ENCODE results near the gene DDX25. TPM values are rescaled to one million over a fixed set of nuclear protein-coding genes. Genes with fewer than 3 reads are reported as not detected.

The DDX25 gene
- total and polyA plus RNA-seq, 2 of the 4 experiments (the other 2 are of a cell fraction) = under 0.01 TPM; not detected in 1

- H4K20me1 ChIP-seq (ENCODE audit: insufficient read depth, low read length) = no peaks in the 10 kb centered on the region
- CTCF ChIA-PET = no interaction called here
- no peak overlapping the region for H2AK5ac ChIP-seq (ENCODE audit: low read depth, low read length)
- DNase-seq = no peak
- H2BK20ac ChIP-seq (ENCODE audit: low read depth, low read length) = no peak overlapping the region
- ATAC-seq (ENCODE audit: low read depth) = no peak
- no peak overlapping the region for H2AFZ ChIP-seq (replicated peaks; ENCODE audit: low read length, poor library complexity)
- no peak overlapping the region for H3K4ac ChIP-seq (ENCODE audit: low read depth, low read length)
- no peak overlapping the region for H4K5ac ChIP-seq (ENCODE audit: low read depth, low read length)
- intact Hi-C loops (cut with micrococcal nuclease) (no loop called here), dilution Hi-C loops (cut with HindIII; ENCODE audit: low sequenced_read_pairs, unreplicated experiment) (no loop called here), in situ Hi-C loops (cut with MboI; ENCODE audit: low sequenced_read_pairs) (no loop called here)
- no peaks in the 10 kb centered on the region; the same call in 1 of the 2 replicates for H3K27me3 ChIP-seq (ENCODE audit: control insufficient read depth, insufficient read depth, low read length)
- H3K23ac ChIP-seq (ENCODE audit: low read depth, low read length) = no peak overlapping the region
- H3K9me3 ChIP-seq (ENCODE audit: control insufficient read depth, insufficient read depth, low read length) = no peaks in the 10 kb centered on the region
- H4K8ac ChIP-seq (ENCODE audit: low read depth in 2 of 2, low read length in 2 of 2) = no peak overlapping the region
- no peaks in the 10 kb centered on the region for H3K36me3 ChIP-seq (ENCODE audit: control insufficient read depth, insufficient read depth, low read length)
- BruUV-seq (replicated peaks) = no TSS peak
- H3K4me1 ChIP-seq (ENCODE audit: control insufficient read depth, insufficient read depth, low read length) = no peaks in the 10 kb centered on the region
- H3K9ac ChIP-seq (ENCODE audit: low read depth, low read length) = no peak overlapping the region
- H3K14ac ChIP-seq (replicated peaks; ENCODE audit: low read depth, low read length) = no peak overlapping the region
- no peak overlapping the region for H2BK15ac ChIP-seq (ENCODE audit: low read depth, low read length)
- no peak overlapping the region for H3K4me2 ChIP-seq (ENCODE audit: low read depth, low read length)
- no peak overlapping the region for H2AK9ac ChIP-seq (replicated peaks; ENCODE audit: low read depth, low read length, poor library complexity)
- H3K79me1 ChIP-seq (ENCODE audit: low read depth in 1 of 2, low read length in 2 of 2) = no peaks in the 10 kb centered on the region
- no peaks in the 10 kb centered on the region for H3K9me1 ChIP-seq (ENCODE audit: insufficient read depth, low read length)
- no peak overlapping the region for H3K27ac ChIP-seq (ENCODE audit: insufficient read depth, low read length)
- H3K56ac ChIP-seq (ENCODE audit: extremely low read depth, insufficient read depth, low read length) = no peak overlapping the region
- POLR2A ChIA-PET (ENCODE audit: unreplicated experiment) = no interaction called here
- H2BK120ac ChIP-seq (ENCODE audit: low read depth, low read length) = no peak overlapping the region
- H2BK5ac ChIP-seq (ENCODE audit: low read depth, low read length, poor library complexity, severe bottlenecking) = no peak overlapping the region
- H4K91ac ChIP-seq (ENCODE audit: insufficient read depth, low read depth, low read length) = no peak overlapping the region
- no peak overlapping the region for H3K18ac ChIP-seq (ENCODE audit: low read depth, low read length)
- H3K4me3 ChIP-seq (ENCODE audit: insufficient read depth, low read depth, low read length) = no peak overlapping the region
- WGBS, 2 experiments (ENCODE audit: extremely low coverage in 2 of 2, insufficient read length in 1 of 2) = no CpG with 5 or more reads among the region's 6 CpGs
- no peak for TF ChIP-seq RFX5 (IDR thresholded peaks at IDR 0.05; ENCODE audit: low read depth, low read length)
- no peak for TF ChIP-seq MAFK (IDR thresholded peaks at IDR 0.05; ENCODE audit: low read depth, low read length)
- TF ChIP-seq, protein P1, sequence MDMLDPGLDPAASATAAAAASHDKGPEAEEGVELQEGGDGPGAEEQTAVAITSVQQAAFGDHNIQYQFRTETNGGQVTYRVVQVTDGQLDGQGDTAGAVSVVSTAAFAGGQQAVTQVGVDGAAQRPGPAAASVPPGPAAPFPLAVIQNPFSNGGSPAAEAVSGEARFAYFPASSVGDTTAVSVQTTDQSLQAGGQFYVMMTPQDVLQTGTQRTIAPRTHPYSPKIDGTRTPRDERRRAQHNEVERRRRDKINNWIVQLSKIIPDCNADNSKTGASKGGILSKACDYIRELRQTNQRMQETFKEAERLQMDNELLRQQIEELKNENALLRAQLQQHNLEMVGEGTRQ (IDR thresholded peaks at IDR 0.05; ENCODE audit: low read depth, low read length) = no peak
- no peak for TF ChIP-seq CHD1 (IDR thresholded peaks at IDR 0.05; ENCODE audit: low read depth, low read length)
Observed at GRCh38 chr11:125978181-125978716, 73.9 kb downstream of the DDX25 start.

Other genes with a start within 250 kb of the DDX25 start
- gene ACRV1, start 223.7 kb upstream of the DDX25 start, total RNA-seq (2012; rRNA removed) = not detected in 2 replicates
- gene ACRV1, start 223.7 kb upstream of the DDX25 start, polyA plus RNA-seq (2012; rRNA removed) = not detected in 2 replicates
- gene PATE1, start 158.2 kb upstream of the DDX25 start, total RNA-seq (2012; rRNA removed) = not detected in 2 replicates
- gene PATE1, start 158.2 kb upstream of the DDX25 start, polyA plus RNA-seq (2012; rRNA removed) = not detected in 2 replicates
- under 0.01 TPM in 1 of 2 replicates, not detected in the other for gene PATE2, start 125.7 kb upstream of the DDX25 start, total RNA-seq (2012; rRNA removed)
- gene PATE2, start 125.7 kb upstream of the DDX25 start, polyA plus RNA-seq (2012; rRNA removed) = not detected in 2 replicates
- not detected in 2 replicates for gene PATE3, start 116.4 kb upstream of the DDX25 start, total RNA-seq (2012; rRNA removed)
- not detected in 2 replicates for gene PATE3, start 116.4 kb upstream of the DDX25 start, polyA plus RNA-seq (2012; rRNA removed)
- not detected in 2 replicates for gene PATE4, start 71.2 kb upstream of the DDX25 start, total RNA-seq (2012; rRNA removed)
- not detected in 2 replicates for gene PATE4, start 71.2 kb upstream of the DDX25 start, polyA plus RNA-seq (2012; rRNA removed)
- gene HYLS1, start 16.8 kb upstream of the DDX25 start, total RNA-seq (2012; rRNA removed) = 8.1 and 11.7 TPM in 2 replicates
- 4.8 and 5.1 TPM in 2 replicates for gene HYLS1, start 16.8 kb upstream of the DDX25 start, polyA plus RNA-seq (2012; rRNA removed)
- 11.7 and 16.4 TPM in 2 replicates for gene PUS3, start 1.3 kb upstream of the DDX25 start, total RNA-seq (2012; rRNA removed)
- gene PUS3, start 1.3 kb upstream of the DDX25 start, polyA plus RNA-seq (2012; rRNA removed) = 5.6 and 6.1 TPM in 2 replicates
- under 0.01 TPM in 1 of 2 replicates, not detected in the other for gene VSIG10L2, start 41.5 kb downstream of the DDX25 start, total RNA-seq (2012; rRNA removed)
- not detected in 2 replicates for gene VSIG10L2, start 41.5 kb downstream of the DDX25 start, polyA plus RNA-seq (2012; rRNA removed)
- 2.2 and 3.8 TPM in 2 replicates for gene CDON, start 158.4 kb downstream of the DDX25 start, total RNA-seq (2012; rRNA removed)
- 1.2 and 1.4 TPM in 2 replicates for gene CDON, start 158.4 kb downstream of the DDX25 start, polyA plus RNA-seq (2012; rRNA removed)

All from IMR-90 (cell line).